HG02870 (cell line): ENCODE data around the gene ARHGAP44.
"Not testable (repeated sequence)": the region's sequence is repeated elsewhere in the genome, so short reads cannot be mapped to it uniquely, and the experiment has no call there.

ENCODE experiments used
- ATAC-seq: cut with Tn5 transposase; IDR thresholded peaks from one replicate; pipeline ENCODE4 v1.9.1; 2021; ENCODE audit warnings: mild to moderate bottlenecking, moderate library complexity; ENCODE audit not compliant: unreplicated experiment

Gene ARHGAP44

DNA sequence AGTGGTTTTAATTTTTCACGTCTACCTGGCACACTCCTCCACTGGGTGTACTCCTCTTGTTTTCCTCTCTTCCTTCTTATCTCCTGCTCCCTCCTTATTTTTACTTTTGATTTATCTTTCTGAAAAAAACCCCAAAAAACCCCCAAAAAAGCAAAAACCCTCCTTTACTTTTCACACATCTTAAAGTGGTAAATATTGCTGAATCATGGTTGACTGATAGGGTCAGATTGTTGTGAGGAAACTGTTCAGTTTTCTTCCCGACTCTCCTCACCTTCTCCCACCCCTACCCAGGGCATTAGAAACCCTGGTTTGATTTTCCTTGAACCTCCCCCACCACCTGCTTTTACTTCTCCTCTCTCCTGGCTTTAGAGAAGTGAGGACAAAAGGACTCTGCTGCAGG, 25.4 kb downstream of the ARHGAP44 start:
- ATAC-seq: no peak

DNA sequence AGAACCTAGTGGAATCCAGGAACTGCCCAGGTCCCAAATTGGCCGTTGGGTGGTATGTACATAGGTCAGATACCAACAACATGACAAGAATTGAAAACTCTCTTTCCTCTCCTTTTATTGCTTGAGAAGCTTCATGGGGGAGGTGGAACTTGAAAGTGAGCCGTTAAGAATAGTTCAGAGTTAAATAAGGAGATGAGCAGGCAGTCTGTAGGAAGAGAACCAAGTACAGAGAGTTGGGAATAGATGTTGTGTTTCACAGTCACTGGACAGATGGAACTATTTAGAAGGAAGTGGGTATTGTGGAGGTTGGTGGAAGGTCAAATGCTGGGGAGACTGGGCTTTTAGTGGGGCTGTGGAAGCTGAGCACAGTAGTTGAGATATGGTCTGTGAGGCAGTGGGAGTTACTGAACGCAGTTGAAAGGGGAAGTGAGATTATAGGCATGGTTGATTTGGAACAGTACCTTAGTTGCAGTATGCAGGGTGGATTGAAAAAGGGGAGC, 26.4 kb downstream of the ARHGAP44 start:
- peak; percentile 98 for ATAC-seq

DNA sequence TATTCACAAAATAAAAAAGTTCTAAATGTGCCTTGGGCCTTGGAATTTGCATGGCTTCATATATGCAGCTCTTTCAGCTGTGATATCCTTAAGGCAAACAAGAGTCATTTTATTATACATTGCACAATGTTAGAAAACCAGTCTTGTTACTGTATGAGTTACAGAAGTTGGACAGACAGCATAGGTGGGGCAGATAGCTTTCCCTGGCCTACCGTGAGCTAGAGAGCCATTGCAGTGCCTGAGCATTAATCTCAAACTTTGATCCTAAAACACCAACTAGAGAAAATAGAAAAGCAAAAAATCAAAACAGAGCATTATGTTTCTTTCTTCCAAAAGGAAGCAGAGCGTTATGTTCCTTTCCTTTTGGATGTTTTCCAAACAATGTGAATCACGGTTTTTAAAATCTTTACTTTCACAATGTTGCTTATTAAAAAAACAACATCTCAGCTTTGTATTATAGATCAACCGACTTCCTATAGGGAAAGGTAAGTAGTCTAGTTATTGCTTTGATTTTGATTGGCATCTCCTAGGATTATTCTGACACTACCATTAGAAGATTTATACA, 32.2 kb downstream of the ARHGAP44 start:
- no peak for ATAC-seq

DNA sequence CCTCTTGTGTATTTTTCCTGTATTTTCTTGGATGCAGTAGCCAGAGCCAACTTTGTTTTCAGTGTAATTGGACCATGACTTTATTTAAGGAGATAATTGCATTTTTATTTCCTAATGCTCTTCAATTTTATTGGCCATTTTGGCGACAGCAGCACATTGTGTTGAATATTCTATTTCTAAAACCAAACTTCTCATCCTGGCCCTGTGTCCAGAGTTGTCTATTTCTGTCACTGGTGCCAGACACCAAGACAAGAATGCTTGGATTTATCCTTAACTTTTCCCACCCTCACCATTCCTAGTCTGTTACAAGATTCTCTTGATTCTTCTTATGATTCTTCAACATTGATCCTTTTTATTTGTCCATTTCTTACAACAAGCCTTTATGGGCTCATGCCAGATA, 37.1 kb downstream of the ARHGAP44 start:
- no peak for ATAC-seq

DNA sequence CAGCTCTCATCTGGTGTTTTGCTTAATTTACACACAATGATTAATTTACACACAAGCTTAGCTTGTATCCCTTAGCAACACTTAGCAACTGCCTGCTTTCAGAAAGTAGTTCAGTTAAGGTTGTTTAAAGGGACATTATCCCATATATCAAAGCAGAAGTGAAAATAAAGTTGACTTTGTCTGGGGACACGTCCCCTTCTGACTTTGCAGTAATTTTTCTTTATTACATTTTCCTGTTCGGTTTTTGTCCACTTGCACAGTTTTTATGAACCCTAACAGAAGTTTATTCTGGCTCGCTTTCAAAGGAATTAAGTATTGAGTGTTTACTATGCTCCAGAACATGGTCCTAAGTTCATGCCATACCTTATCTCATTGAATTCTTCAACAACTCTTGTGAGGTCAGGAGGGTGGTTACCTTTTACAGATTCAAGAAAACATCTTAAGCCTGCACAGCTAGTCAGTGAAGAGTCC, 41.5 kb downstream of the ARHGAP44 start:
- ATAC-seq: no peak

DNA sequence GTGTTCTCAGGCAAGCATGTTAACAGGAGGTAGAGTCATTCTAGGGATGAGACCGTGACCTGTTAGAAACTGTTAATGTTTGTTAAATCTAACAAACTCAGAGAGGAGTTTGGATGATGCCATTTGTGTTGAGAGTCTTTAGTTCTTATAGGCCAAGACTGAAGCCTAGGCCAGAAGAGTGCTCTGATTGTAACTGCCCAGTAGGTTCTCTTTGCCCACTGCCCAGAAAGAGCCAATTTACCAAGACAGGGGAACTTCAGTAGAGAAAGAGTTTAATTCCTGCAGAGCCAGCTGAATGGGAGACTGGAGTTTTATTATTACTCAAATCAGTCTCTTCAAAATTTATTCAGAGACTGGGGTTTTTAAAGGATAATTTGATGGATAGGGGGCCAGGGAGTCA, 42.5 kb downstream of the ARHGAP44 start:
- no peak for ATAC-seq

DNA sequence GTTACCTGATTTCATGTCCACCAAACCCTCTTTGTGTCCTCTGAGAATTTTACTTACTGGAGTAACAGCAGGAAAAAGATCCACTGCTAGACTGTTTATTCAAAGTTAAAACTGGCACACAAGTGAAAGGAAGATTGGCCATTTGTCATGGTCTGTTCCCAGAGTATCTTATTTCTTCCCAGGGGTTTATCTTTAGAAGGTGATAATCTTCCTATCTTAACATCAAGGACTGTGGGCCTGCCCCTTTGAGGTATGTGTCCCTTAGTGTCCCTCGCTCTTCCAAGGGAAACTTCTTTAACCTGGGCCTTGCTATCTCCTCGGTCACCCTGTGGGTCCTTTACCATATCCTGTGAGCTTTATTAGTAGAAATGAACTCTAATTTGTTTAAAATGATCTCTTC, 49.7 kb downstream of the ARHGAP44 start:
- ATAC-seq: no peak

DNA sequence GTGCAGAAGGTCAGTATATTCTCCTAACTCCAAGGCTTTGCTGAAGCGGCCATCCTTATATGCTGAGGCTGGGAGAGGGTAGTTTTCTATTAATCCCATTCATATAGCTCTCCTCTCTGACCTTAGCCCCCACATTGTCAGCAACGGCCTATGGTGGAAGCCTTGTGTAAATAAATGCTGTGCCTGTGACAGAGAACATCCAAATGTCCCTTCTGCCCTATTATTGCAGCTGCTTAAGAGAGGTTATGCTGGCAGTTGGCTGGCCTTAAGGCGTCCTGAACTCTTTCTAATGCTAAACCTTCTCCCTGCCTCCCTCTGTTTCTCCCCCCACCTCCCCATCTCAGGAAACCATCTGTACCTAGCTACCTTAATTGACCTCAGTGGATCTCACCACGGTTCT, 53.6 kb downstream of the ARHGAP44 start:
- ATAC-seq: no peak

DNA sequence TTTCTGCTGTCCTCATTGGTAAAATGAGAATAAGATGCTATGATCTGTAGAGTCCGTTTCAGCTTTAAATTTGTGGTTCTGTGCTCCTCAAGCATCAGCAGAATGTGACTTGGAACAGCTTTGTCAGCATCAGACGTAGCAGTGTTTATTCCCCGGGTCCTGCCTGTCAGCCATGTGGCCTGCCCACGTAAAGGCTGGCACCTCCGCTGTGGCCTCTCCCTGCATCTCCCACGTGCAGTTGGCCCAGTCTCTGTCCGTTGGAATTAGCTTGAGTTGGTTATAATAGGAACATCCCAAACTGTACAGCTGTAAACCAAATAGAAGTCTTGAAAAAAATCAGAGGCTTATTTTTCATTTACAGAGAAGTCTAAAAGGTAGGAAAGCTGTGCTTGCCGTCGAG, 61.7 kb downstream of the ARHGAP44 start:
- ATAC-seq: no peak

DNA sequence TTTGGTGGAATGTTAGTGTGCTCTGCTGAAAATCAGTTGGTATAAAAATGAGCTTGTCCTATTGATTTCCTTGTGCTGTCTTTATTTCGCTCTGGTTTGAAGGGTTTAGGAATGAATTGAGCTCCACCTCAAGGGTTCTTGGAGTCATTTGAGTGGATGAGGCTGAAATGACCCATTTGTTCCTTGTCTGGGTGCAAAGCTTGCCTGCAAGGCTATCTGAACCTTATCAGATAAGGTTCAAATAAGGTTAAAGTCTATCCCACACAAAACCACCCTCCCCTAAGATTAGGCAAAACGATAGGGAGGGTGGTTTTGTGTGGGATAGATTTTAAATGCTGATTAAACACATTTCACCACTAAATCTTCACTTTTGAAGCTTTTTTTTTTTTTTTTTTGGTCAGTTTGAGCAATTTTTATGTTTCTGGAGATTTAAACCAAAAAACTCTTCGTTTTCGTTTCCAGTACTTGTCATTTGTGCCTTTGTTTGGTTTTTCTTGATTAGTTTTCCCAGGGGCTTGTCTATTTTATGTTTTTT, 62.7 kb downstream of the ARHGAP44 start:
- ATAC-seq: no peak

DNA sequence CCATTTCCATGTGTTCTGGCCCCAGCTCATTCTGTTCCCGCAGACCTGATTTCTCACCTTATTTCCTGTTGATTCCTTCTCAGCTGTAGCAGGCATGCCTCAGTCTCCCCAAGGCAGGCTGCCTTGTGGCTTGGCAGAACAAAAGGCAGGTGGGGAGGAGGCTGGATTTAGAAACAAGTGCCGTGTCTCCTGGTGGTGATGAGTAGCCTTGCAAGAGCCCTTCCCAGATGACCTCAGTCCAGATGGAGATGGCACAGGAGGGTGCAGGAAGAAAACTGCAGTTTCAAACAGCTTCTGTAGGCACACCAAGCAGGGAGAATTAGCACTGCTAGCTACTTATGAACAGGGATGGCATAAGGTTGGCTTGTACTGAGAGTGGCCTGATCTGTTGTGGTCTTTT, 64.6 kb downstream of the ARHGAP44 start:
- ATAC-seq: no peak

DNA sequence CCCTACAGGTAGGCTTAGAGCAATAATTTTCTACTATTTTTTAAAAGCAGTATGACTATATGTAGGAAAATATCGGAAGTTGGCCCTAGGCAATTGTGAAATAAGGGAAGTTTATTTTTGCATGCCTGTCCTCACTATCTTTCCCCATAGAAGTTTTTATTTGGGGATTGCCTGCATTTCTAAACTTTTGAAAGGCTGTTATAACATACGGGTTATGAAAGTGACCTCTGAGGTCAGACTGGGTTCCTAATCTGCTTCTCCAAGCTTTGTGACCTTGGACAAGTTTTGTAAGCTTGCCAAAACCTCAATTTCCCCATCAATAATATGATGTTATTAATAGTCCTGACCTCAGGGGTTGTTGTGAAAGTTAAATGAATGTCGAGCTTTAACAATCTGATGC, 67.1 kb downstream of the ARHGAP44 start:
- ATAC-seq: no peak

DNA sequence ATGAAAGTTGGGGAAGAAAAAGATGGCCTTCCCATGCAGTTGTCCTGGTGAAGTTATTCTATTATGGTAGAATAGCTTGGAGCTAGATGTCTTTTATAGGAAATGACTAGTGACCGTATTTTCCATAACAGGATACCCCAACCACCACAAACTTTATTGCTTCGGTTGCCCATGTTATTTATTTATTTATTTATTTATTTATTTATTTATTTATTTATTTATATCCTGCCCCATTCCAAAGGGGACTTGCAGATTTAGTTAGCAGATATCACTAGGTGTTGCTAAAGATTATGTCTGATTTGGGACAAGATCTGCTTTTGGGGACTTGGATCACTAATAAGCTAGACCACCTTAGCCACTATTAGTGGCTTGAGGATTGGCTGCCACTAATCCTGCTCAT, 68.3 kb downstream of the ARHGAP44 start:
- no peak for ATAC-seq

DNA sequence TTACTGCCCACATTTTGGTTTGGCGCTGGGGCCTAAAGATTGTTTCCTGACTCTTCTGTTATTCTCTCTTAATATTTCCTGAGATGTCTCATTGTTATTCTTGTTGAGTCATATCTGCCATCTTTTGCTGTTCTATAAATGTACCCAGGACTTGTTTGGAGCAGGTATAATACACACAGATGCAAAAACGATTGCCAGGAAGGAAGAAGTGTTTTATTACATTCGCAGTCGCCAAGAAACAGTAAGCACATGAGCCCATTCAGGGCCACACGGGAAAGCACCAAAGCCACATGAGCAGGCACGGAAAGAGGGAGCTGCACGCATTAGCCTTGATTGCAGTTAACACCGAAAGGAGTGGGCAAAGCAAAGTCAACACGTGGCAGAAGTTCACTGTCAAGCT, 70.2 kb downstream of the ARHGAP44 start:
- ATAC-seq: peak; percentile 91

DNA sequence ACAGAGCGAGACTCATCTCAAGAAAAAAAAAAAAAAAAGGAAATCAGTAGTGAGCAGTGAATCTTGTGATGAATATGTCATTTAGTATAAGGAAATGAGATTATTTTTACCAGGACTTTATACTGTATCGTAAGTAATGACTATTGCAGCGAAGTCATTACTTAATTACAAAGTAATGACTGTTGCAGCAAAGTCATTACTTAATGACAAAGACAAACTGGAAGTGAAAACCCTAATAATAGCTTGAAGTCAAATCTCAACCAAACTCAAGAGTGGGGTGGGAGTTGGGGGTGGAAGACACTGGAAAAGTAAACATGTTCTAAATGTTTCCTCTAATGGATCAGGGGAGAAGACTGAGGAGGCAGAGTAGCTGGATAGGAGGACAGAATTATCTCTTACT, 76.5 kb downstream of the ARHGAP44 start:
- ATAC-seq: peak; percentile 42

DNA sequence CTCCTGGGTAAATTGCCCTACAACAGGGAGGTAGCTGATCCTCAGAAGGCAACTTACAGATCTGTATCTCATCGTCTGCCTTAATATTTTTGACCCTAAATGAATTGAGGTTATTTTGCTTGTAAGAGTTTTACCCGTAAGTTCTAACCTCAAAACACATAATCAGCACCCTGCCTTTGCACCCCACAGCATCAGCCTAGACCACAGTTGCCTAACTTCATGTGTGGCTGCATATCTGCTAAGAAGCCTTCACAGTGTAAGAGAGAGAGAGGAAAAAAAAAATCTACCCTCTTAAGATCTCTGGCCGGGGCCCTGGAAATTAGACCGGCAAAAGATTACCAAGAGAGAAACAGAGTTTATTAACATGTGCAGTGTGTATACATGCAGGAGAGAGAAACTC, 76.9 kb downstream of the ARHGAP44 start:
- ATAC-seq: peak; percentile 63

DNA sequence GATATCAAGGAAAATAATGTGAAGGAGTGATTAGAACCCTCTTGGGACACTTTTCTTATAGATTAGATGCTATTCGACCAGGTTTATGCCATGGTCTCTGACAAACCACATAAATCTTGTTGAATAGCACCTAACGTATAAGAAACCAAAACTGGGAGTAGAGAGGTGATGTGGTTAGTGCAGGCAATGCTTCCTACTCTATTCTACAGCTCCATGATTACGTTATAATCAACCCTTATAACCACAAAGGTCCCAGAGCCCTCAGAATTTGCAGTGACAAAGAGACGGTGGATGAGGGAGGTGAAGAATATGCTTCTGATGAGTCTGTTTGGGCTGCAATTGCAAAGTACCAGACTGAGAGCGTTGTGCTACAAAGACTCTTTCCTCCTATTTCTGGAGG, 78.4 kb downstream of the ARHGAP44 start:
- ATAC-seq: no peak

DNA sequence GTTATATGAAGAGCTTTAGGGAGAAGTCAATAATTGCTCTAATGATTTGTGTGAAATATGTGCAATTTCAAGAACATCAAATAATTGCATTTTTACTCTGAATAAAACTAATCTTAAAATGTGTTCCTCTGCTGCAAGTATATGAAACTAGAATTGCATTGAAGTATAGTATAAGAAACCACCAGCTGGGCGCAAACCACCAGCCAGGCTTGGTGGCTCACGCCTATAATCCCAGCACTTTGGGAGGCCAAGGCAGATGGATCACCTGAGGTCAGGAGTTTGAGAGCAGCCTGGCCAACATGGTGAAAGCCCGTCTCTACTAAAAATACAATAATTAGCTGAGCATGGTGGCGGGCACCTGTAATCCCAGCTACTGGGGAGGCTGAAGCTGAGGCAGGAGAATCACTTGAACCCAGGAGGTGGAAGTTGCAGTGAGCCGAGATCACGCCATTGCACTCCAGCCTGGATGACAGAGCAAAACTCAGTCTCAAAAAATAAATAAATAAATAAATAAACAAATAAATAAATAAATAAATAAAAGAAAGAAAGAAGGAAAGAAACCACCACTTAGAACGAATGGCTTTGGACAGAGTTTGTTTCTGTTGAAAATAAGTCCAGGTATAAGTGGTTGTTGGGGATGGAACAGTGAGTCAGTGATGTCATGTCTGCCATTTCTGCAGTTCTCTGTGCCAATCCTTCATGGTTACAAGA, 84.3 kb downstream of the ARHGAP44 start:
- ATAC-seq: not testable (repeated sequence)

DNA sequence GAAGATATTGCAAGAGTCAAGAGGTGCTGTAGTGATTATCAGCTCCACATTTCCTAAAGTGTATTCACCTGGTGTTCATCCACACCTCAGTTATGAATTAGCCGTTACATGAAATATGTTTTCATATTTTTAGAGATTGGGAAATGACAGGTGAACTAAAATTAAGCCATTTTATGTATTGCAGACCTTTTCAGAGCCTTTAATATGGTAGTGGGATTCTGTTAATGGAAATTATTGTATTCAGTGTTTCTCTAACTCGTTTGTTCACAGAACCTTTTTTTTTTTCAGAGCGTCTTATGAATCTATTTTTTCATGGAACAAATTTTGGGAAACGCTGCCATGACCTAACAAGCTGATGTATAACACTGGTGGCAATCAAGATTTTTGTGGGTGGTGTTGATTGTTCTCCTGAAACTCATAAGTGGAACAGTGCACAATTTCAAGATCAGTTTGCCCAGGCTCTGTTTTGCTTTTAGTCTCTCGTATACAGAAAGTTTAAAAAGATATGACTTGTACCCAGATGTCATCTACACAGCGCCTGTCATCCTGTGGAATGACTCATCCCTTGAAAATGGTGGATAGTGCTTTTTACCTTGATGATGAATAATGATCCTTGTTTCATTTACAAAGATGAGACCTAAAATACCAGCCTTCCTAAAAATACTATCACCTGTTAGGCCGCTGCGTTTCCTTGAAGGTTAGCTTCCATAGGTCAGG, 88.8 kb downstream of the ARHGAP44 start:
- ATAC-seq: peak; percentile 60

DNA sequence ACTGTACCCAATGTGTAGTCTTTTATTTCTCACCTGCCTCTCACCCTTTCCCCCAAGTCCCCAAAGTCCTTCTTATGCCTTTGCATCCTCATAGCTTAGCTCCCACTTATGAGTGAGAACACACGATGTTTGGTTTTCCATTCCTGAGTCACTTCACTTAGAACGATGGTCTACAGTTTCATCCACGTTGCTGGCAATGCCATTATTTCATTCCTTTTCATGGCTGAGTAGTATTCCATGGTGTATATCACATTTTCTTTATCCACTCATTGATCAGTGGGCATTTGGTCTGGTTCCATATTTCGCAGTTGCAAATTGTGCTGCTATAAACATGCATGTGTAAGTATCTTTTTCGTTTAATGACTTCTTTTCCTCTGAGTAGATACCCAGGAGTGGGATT, 89.8 kb downstream of the ARHGAP44 start:
- ATAC-seq: not testable (repeated sequence)

DNA sequence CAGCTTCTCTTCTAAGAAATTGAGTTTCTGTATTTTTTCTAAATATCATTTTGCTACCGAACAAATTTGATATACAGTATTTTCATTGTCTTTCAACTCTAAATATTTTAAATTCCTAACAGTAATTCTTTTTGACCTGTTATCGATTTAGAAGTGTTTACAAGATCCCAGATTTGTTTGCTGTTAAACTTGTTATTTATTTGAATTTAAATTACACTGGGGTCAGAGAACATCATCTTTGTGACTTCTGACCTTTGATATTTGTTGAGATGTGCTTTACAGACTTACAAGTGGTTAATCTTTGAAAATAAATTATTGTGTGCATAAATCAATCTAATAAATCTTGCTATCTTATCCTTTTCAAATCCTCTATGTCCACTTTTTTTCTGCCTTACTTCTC, 94.2 kb downstream of the ARHGAP44 start:
- ATAC-seq: no peak

DNA sequence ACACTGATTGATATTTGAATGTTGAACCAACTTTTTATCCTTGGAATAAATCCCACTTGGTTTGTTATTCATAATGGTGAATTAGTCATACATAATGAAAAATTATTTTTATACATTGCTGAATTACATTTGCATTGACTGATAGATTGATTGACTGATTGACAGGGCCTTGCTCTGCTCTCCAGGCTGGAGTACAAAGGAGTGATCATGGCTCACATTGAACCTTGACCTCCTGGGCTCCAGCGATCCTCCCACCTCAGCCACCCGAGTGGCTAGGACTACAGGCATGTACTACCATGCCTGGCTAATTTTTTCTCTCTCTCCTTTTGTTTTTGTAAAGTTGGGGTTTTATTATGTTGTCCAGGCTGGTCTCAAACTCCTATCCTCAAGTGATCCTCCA, 97.8 kb downstream of the ARHGAP44 start:
- ATAC-seq: no peak
